SHP77 (cell line): Measurements from ENCODE around the gene H1-8.
"Not testable (repeated sequence)": the region's sequence is repeated elsewhere in the genome, so short reads cannot be mapped to it uniquely, and the experiment has no call there.

Experiments
- DNase-seq, 2 experiments: peaks; one replicate each; lab custom pipeline; 2025; lab: John Stamatoyannopoulos, UW

The H1-8 gene

GRCh38 chr3:129533406-129533805, 9.6 kb upstream of the H1-8 start:
- no peak for DNase-seq

GRCh38 chr3:129534428-129535027, 8.4 kb upstream of the H1-8 start:
- DNase-seq, result no peak

- no peak for DNase-seq
Measured at GRCh38 chr3:129535075-129535474, 7.9 kb upstream of the H1-8 start.

- no peak for DNase-seq
Measured at GRCh38 chr3:129536374-129536667, 6.7 kb upstream of the H1-8 start.

GRCh38 chr3:129536804-129537203, 6.2 kb upstream of the H1-8 start:
- DNase-seq, result no peak

- no peak for DNase-seq
Measured at GRCh38 chr3:129539206-129539605, 3.8 kb upstream of the H1-8 start.

- DNase-seq, result no peak
Measured at GRCh38 chr3:129540776-129541516, 2.0 kb upstream of the H1-8 start.

GRCh38 chr3:129542747-129543146, 228 bp upstream of the H1-8 start:
- no peak for DNase-seq

GRCh38 chr3:129543999-129544398, 1.0 kb downstream of the H1-8 start:
- DNase-seq, result no peak

GRCh38 chr3:129545951-129546350, 3.0 kb downstream of the H1-8 start:
- not testable (repeated sequence) for DNase-seq

- no peak for DNase-seq
Measured at GRCh38 chr3:129547241-129547640, 4.3 kb downstream of the H1-8 start.

GRCh38 chr3:129548104-129548965, 5.4 kb downstream of the H1-8 start:
- no peak for DNase-seq

- DNase-seq, result no peak
Measured at GRCh38 chr3:129549006-129549800, 6.2 kb downstream of the H1-8 start.

- DNase-seq, result no peak
Measured at GRCh38 chr3:129549805-129550204, 6.8 kb downstream of the H1-8 start.

- no peak for DNase-seq
Measured at GRCh38 chr3:129552287-129553050, 9.5 kb downstream of the H1-8 start.

- no peak for DNase-seq
Measured at GRCh38 chr3:129553171-129553570, 10.2 kb downstream of the H1-8 start.

- DNase-seq, result no peak
Measured at GRCh38 chr3:129553719-129554118, 10.7 kb downstream of the H1-8 start.

GRCh38 chr3:129554356-129555152, 11.6 kb downstream of the H1-8 start:
- DNase-seq, result no peak

GRCh38 chr3:129555153-129555550, 12.2 kb downstream of the H1-8 start:
- DNase-seq, result no peak

- no peak for DNase-seq
Measured at GRCh38 chr3:129555616-129556357, 12.8 kb downstream of the H1-8 start.
